Measurements from ENCODE around the gene PANK1. TPM values are rescaled to one million over a fixed set of nuclear protein-coding genes. Genes with fewer than 3 reads are reported as not detected.
"Not testable (repeated sequence)": the region's sequence is repeated elsewhere in the genome, so short reads cannot be mapped to it uniquely, and the experiment has no call there.

The PANK1 gene
- total and polyA plus RNA-seq, 3 experiments from 2014 or later: 0.16 to 4.9 (median 3.7) TPM

- Mint-ChIP-seq H3K27ac (no peak overlapping the region), H3K4me3 (no peak overlapping the region), H3K4me1 (peaks cover 0 to 5% (median 0%) of the 10 kb centered on the region in 3 donors), H3K27me3 (peaks cover 2 to 7% of the 10 kb centered on the region in 2 donors), H3K36me3 (peaks cover 0 to 6% (median 0%) of the 10 kb centered on the region in 3 donors), H3K9me3 (peaks cover 0 to 9% (median 8%) of the 10 kb centered on the region in 5 donors)
- Histone ChIP-seq H3K27ac (ENCODE audit: low read depth, low read length) (no peak overlapping the region), H3K4me1 (ENCODE audit: insufficient read depth, low read length) (no peaks in the 10 kb centered on the region), H3K9me3 (ENCODE audit: low read length) (peaks cover 6% of the 10 kb centered on the region), H3K4me3 (ENCODE audit: low read length) (no peak overlapping the region), H3K27me3 (ENCODE audit: insufficient read depth, low read length, poor library complexity, severe bottlenecking) (no peaks in the 10 kb centered on the region), H3K36me3 (ENCODE audit: insufficient read depth, low read length) (no peaks in the 10 kb centered on the region)
- CTCF ChIA-PET: no interaction called here
- POLR2A ChIA-PET: no interaction called here
- no peak for DNase-seq
Observed at GRCh38 chr10:89625041-89625765, 19.8 kb downstream of the PANK1 start.

GRCh38 chr10:89624020-89624419, 21.0 kb downstream of the PANK1 start:
- H3K9me3 ChIP-seq (ENCODE audit: low read length): peaks cover 6% of the 10 kb centered on the region
- no peak overlapping the region for H3K27ac ChIP-seq (ENCODE audit: low read depth, low read length)
- no peaks in the 10 kb centered on the region for H3K27me3 ChIP-seq (ENCODE audit: insufficient read depth, low read length, poor library complexity, severe bottlenecking)
- ChIA-PET POLR2A (no interaction called here), CTCF (no interaction called here)
- H3K36me3 ChIP-seq (ENCODE audit: insufficient read depth, low read length): no peaks in the 10 kb centered on the region
- Mint-ChIP-seq H3K9me3 (peaks cover 0 to 18% (median 13%) of the 10 kb centered on the region in 5 donors), H3K4me3 (no peak overlapping the region), H3K27me3 (peaks cover 2 to 7% of the 10 kb centered on the region in 2 donors), H3K27ac (no peak overlapping the region), H3K36me3 (peaks cover 0 to 11% (median 1%) of the 10 kb centered on the region in 3 donors), H3K4me1 (peaks cover 0 to 5% (median 0%) of the 10 kb centered on the region in 3 donors)
- no peak overlapping the region for H3K4me3 ChIP-seq (ENCODE audit: low read length)
- no peaks in the 10 kb centered on the region for H3K4me1 ChIP-seq (ENCODE audit: insufficient read depth, low read length)
- DNase-seq: no peak

- H3K9me3 ChIP-seq (ENCODE audit: low read length): peaks cover 6% of the 10 kb centered on the region
- Mint-ChIP-seq H3K27me3 (peaks cover 0 to 4% of the 10 kb centered on the region in 2 donors), H3K4me3 (no peak overlapping the region), H3K27ac (no peak overlapping the region), H3K4me1 (peaks cover 0 to 13% (median 0%) of the 10 kb centered on the region in 3 donors), H3K36me3 (peaks cover 0 to 11% (median 1%) of the 10 kb centered on the region in 3 donors), H3K9me3 (peaks cover 0 to 18% (median 13%) of the 10 kb centered on the region in 5 donors)
- H3K27me3 ChIP-seq (ENCODE audit: insufficient read depth, low read length, poor library complexity, severe bottlenecking): no peaks in the 10 kb centered on the region
- DNase-seq: no peak
- no peaks in the 10 kb centered on the region for H3K4me1 ChIP-seq (ENCODE audit: insufficient read depth, low read length)
- H3K27ac ChIP-seq (ENCODE audit: low read depth, low read length): no peak overlapping the region
- no peaks in the 10 kb centered on the region for H3K36me3 ChIP-seq (ENCODE audit: insufficient read depth, low read length)
- H3K4me3 ChIP-seq (ENCODE audit: low read length): no peak overlapping the region
- CTCF ChIA-PET: no interaction called here
- POLR2A ChIA-PET: no interaction called here
Observed at GRCh38 chr10:89622151-89622550, 22.9 kb downstream of the PANK1 start.

GRCh38 chr10:89621438-89621837, 23.6 kb downstream of the PANK1 start:
- Histone ChIP-seq H3K36me3 (ENCODE audit: insufficient read depth, low read length) (no peaks in the 10 kb centered on the region), H3K27me3 (ENCODE audit: insufficient read depth, low read length, poor library complexity, severe bottlenecking) (no peaks in the 10 kb centered on the region), H3K4me3 (ENCODE audit: low read length) (no peak overlapping the region), H3K4me1 (ENCODE audit: insufficient read depth, low read length) (no peaks in the 10 kb centered on the region), H3K27ac (ENCODE audit: low read depth, low read length) (no peak overlapping the region), H3K9me3 (ENCODE audit: low read length) (peaks cover 6% of the 10 kb centered on the region)
- H3K9me3 Mint-ChIP-seq: peaks cover 0 to 18% (median 13%) of the 10 kb centered on the region in 5 donors
- H3K4me3 Mint-ChIP-seq: no peak overlapping the region
- peaks cover 0 to 17% (median 0%) of the 10 kb centered on the region in 3 donors for H3K4me1 Mint-ChIP-seq
- CTCF ChIA-PET: no interaction called here
- no peak for DNase-seq
- POLR2A ChIA-PET: no interaction called here
- H3K27me3 Mint-ChIP-seq: peaks cover 0 to 4% of the 10 kb centered on the region in 2 donors
- no peak overlapping the region for H3K27ac Mint-ChIP-seq
- peaks cover 0 to 11% (median 1%) of the 10 kb centered on the region in 3 donors for H3K36me3 Mint-ChIP-seq

GRCh38 chr10:89620296-89620695, 24.7 kb downstream of the PANK1 start:
- H3K27ac ChIP-seq (ENCODE audit: low read depth, low read length); H3K4me1 ChIP-seq (ENCODE audit: insufficient read depth, low read length); H3K9me3 ChIP-seq (ENCODE audit: low read length); H3K4me3 ChIP-seq (ENCODE audit: low read length); H3K27me3 ChIP-seq (ENCODE audit: insufficient read depth, low read length, poor library complexity, severe bottlenecking); H3K4me3 Mint-ChIP-seq; DNase-seq; H3K27ac Mint-ChIP-seq; H3K36me3 ChIP-seq (ENCODE audit: insufficient read depth, low read length); H3K27me3 Mint-ChIP-seq; CTCF ChIA-PET; POLR2A ChIA-PET: not testable (repeated sequence)
- Mint-ChIP-seq H3K4me1 (peaks cover 8 to 24% (median 8%) of the 10 kb centered on the region in 3 donors), H3K36me3 (peaks cover 0 to 11% (median 1%) of the 10 kb centered on the region in 3 donors), H3K9me3 (peaks cover 0 to 18% (median 13%) of the 10 kb centered on the region in 5 donors)

- ChIA-PET CTCF (interaction anchor here (0.8 kb wide), 1 partner anchor 43 kb away, joined by 3 read pairs; no protein-coding TSS in a partner anchor), POLR2A (no interaction called here)
- Mint-ChIP-seq H3K9me3 (peaks cover 0 to 15% (median 10%) of the 10 kb centered on the region in 5 donors), H3K27ac (peak overlapping the region in 3 of 8 donors; percentile 45 to 78 (median 77)), H3K4me1 (peaks cover 16 to 49% (median 22%) of the 10 kb centered on the region in 3 donors), H3K4me3 (peak overlapping the region in 3 of 7 donors; percentile 21 to 29 (median 29)), H3K36me3 (peaks cover 0 to 8% (median 1%) of the 10 kb centered on the region in 3 donors), H3K27me3 (peaks cover 0 to 1% of the 10 kb centered on the region in 2 donors)
- no peak overlapping the region for H3K4me3 ChIP-seq (ENCODE audit: low read length)
- no peak overlapping the region for H3K27ac ChIP-seq (ENCODE audit: low read depth, low read length)
- peaks cover 6% of the 10 kb centered on the region for H3K9me3 ChIP-seq (ENCODE audit: low read length)
- H3K36me3 ChIP-seq (ENCODE audit: insufficient read depth, low read length): no peaks in the 10 kb centered on the region
- no peak for DNase-seq
- peaks cover 16% of the 10 kb centered on the region for H3K4me1 ChIP-seq (ENCODE audit: insufficient read depth, low read length)
- no peaks in the 10 kb centered on the region for H3K27me3 ChIP-seq (ENCODE audit: insufficient read depth, low read length, poor library complexity, severe bottlenecking)
Observed at GRCh38 chr10:89615824-89616223, 29.2 kb downstream of the PANK1 start.

GRCh38 chr10:89615112-89615511, 29.9 kb downstream of the PANK1 start:
- ChIA-PET POLR2A (no interaction called here), CTCF (interaction anchor here (0.8 kb wide), 1 partner anchor 44 kb away, joined by 3 read pairs; no protein-coding TSS in a partner anchor)
- Histone ChIP-seq H3K9me3 (ENCODE audit: low read length) (no peaks in the 10 kb centered on the region), H3K4me1 (ENCODE audit: insufficient read depth, low read length) (peaks cover 16% of the 10 kb centered on the region), H3K27me3 (ENCODE audit: insufficient read depth, low read length, poor library complexity, severe bottlenecking) (no peaks in the 10 kb centered on the region), H3K4me3 (ENCODE audit: low read length) (no peak overlapping the region), H3K27ac (ENCODE audit: low read depth, low read length) (no peak overlapping the region), H3K36me3 (ENCODE audit: insufficient read depth, low read length) (no peaks in the 10 kb centered on the region)
- Mint-ChIP-seq H3K36me3 (peaks cover 0 to 5% (median 1%) of the 10 kb centered on the region in 3 donors), H3K27me3 (peaks cover 0 to 1% of the 10 kb centered on the region in 2 donors), H3K4me3 (peak overlapping the region in 3 of 7 donors; percentile 6 to 29 (median 29)), H3K4me1 (peaks cover 16 to 49% (median 22%) of the 10 kb centered on the region in 3 donors), H3K9me3 (peaks cover 0 to 9% (median 6%) of the 10 kb centered on the region in 5 donors), H3K27ac (peak overlapping the region in 6 of 8 donors; percentile 13 to 91 (median 32))
- peak in 1 of 5 donors; percentile 17 for DNase-seq

GRCh38 chr10:89613582-89613981, 31.5 kb downstream of the PANK1 start:
- Mint-ChIP-seq H3K4me1 (peaks cover 16 to 49% (median 22%) of the 10 kb centered on the region in 3 donors), H3K9me3 (no peaks in the 10 kb centered on the region), H3K36me3 (no peaks in the 10 kb centered on the region), H3K27me3 (peaks cover 0 to 1% of the 10 kb centered on the region in 2 donors), H3K27ac (peak overlapping the region in 1 of 8 donors; percentile 15), H3K4me3 (no peak overlapping the region)
- POLR2A ChIA-PET: no interaction called here
- H3K9me3 ChIP-seq (ENCODE audit: low read length): no peaks in the 10 kb centered on the region
- no peak overlapping the region for H3K4me3 ChIP-seq (ENCODE audit: low read length)
- CTCF ChIA-PET: no interaction called here
- no peaks in the 10 kb centered on the region for H3K36me3 ChIP-seq (ENCODE audit: insufficient read depth, low read length)
- no peaks in the 10 kb centered on the region for H3K27me3 ChIP-seq (ENCODE audit: insufficient read depth, low read length, poor library complexity, severe bottlenecking)
- peaks cover 16% of the 10 kb centered on the region for H3K4me1 ChIP-seq (ENCODE audit: insufficient read depth, low read length)
- no peak for DNase-seq
- H3K27ac ChIP-seq (ENCODE audit: low read depth, low read length): no peak overlapping the region

All from CD8-positive, alpha-beta memory T cell (primary cell).